Transverse colon (tissue), 4 donors: ENCODE results near the gene CACNA1G. TPM values are rescaled to one million over a fixed set of nuclear protein-coding genes. Genes with fewer than 3 reads are reported as not detected.

Source experiments
- DNase-seq: peaks from one replicate; pipeline ENCODE4 v3.0.0-alpha.2; 2019
- H3K27ac ChIP-seq, 4 donors: fragments of 200-600 bp; sonication (generic); 2 replicates each; pipeline ENCODE4 v1.5.1; 2016 to 2018; ENCODE audit warnings: inconsistent platforms in 4 of 4
- H3K27me3 ChIP-seq: fragments of 200-600 bp; sonication (generic); 2 replicates; pipeline ENCODE4 v1.5.1; 2017; ENCODE audit warnings: inconsistent platforms
- H3K36me3 ChIP-seq, 4 donors: fragments of 200-600 bp; sonication (generic); 2 replicates each; pipeline ENCODE4 v1.5.1; 2017 to 2019; ENCODE audit warnings: inconsistent platforms in 4 of 4
- H3K4me1 ChIP-seq, 4 donors: fragments of 200-600 bp; sonication (generic); 2 replicates each; pipeline ENCODE4 v1.5.1; 2017 to 2020; ENCODE audit warnings: inconsistent platforms in 4 of 4
- H3K4me3 ChIP-seq, 4 donors: fragments of 200-600 bp; sonication (generic); 1 replicate in 1 of 4; 2 replicates in 3 of 4; pipeline versions ENCODE4 v1.5.1 to v1.6.1; 2017 to 2019; ENCODE audit warnings: inconsistent platforms in 4 of 4
- H3K9me3 ChIP-seq, 2 donors: fragments of 200-600 bp; sonication (generic); 2 replicates each; pipeline ENCODE4 v1.5.1; 2017 to 2019; ENCODE audit warnings: inconsistent platforms in 2 of 2
- EP300 ChIP-seq: sonication (generic); formaldehyde crosslinking; IDR thresholded peaks from one replicate; pipeline ENCODE4 v1.6.1; 2017; ENCODE audit warnings: antibody characterized with exemption, low read depth
- POLR2A ChIP-seq: fragments of 450-650 bp; IDR thresholded peaks from one replicate; pipeline ENCODE4 v1.6.1; 2016; ENCODE audit warnings: antibody characterized with exemption, mild to moderate bottlenecking, moderate library complexity
- POLR2AphosphoS5 ChIP-seq, 3 donors: sonication (generic); formaldehyde crosslinking; IDR thresholded peaks; one replicate each; pipeline ENCODE4 v1.6.1; 2016; ENCODE audit warnings: antibody characterized with exemption in 3 of 3
- WGBS, 2 donors: methylation state at CpG; one replicate each; pipeline ENCODE4 v1.1.5; 2018; ENCODE audit warnings: low coverage in 1 of 2; 5-methylcytosine and 5-hydroxymethylcytosine counted together
- in situ Hi-C, 4 donors: fragments of 200-750 bp; cut with MboI; loops; one replicate each; pipeline versions ENCODE4 v1.15.0 to v1.15.1; 2017; ENCODE audit warnings: low sequenced_read_pairs in 3 of 4, low pct_ligation_motif_present in 1 of 4, low pct_unique_long_range_greater_than_20kb in 1 of 4
- intact Hi-C: fragments of 100-400 bp; cut with DNase I; formaldehyde crosslinking; loops from one replicate; pipeline ENCODE4 v1.15.1; 2023; ENCODE audit warnings: low total_unique reads
- total RNA-seq, 4 donors: library from RNA; depleted of rRNA; stranded (reverse); fragments of >200 nt; gene quantifications; one replicate each; pipeline ENCODE4 v1.1.0, GENCODE V29; 2016
- TF ChIP-seq, protein P1 (sequence below), 5 experiments: fragments of 200-600 bp in 3 of 5; fragments of 450-650 bp in 2 of 5; sonication (generic) in 3 of 5; IDR thresholded peaks; 1 replicate in 2 of 5; 2 replicates in 3 of 5; pipeline ENCODE4 v1.5.1; 2016 to 2017; ENCODE audit warnings: antibody characterized with exemption in 5 of 5, inconsistent platforms in 3 of 5, mild to moderate bottlenecking in 2 of 5, moderate library complexity in 1 of 5

CACNA1G gene
- total RNA-seq, 4 donors from 2014 or later, result 0.14 TPM; not detected in 3

DNA sequence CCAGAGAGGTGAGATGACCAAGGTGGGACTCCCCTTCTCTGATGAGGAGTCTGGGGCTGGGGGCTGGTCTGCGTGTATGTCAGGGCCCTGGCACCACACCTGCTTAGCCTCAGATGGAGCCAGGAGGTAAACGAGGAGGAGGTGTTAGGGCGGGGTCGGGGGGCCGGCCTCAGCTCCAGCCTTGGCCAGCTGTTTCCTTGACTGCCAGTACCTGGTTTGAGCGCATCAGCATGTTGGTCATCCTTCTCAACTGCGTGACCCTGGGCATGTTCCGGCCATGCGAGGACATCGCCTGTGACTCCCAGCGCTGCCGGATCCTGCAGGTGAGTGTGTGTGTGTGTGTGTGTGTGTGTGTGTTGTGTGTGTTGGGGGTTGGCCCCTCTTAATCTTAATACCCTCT is 8.1 kb downstream of the CACNA1G start:
- Histone ChIP-seq H3K27me3 (peaks cover 39% of the 10 kb centered on the region), H3K9me3 (no peaks in the 10 kb centered on the region), H3K27ac (no peak overlapping the region), H3K36me3 (no peaks in the 10 kb centered on the region), H3K4me1 (peaks cover 0 to 14% (median 4%) of the 10 kb centered on the region in 4 donors), H3K4me3 (no peak overlapping the region)
- TF ChIP-seq, protein P1, sequence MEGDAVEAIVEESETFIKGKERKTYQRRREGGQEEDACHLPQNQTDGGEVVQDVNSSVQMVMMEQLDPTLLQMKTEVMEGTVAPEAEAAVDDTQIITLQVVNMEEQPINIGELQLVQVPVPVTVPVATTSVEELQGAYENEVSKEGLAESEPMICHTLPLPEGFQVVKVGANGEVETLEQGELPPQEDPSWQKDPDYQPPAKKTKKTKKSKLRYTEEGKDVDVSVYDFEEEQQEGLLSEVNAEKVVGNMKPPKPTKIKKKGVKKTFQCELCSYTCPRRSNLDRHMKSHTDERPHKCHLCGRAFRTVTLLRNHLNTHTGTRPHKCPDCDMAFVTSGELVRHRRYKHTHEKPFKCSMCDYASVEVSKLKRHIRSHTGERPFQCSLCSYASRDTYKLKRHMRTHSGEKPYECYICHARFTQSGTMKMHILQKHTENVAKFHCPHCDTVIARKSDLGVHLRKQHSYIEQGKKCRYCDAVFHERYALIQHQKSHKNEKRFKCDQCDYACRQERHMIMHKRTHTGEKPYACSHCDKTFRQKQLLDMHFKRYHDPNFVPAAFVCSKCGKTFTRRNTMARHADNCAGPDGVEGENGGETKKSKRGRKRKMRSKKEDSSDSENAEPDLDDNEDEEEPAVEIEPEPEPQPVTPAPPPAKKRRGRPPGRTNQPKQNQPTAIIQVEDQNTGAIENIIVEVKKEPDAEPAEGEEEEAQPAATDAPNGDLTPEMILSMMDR (IDR thresholded peaks at IDR 0.05), result no peak
- TF ChIP-seq EP300 (no peak), POLR2A (no peak), POLR2AphosphoS5 (IDR thresholded peaks at IDR 0.05) (no peak)
- no peak for DNase-seq
- intact Hi-C loops (no loop called here), in situ Hi-C loops (no loop called here)
- WGBS, 2 donors, result 81% methylated on average over 12 of the region's 12 CpGs; no CpG with 5 or more reads in 1 of the 2 donors

DNA sequence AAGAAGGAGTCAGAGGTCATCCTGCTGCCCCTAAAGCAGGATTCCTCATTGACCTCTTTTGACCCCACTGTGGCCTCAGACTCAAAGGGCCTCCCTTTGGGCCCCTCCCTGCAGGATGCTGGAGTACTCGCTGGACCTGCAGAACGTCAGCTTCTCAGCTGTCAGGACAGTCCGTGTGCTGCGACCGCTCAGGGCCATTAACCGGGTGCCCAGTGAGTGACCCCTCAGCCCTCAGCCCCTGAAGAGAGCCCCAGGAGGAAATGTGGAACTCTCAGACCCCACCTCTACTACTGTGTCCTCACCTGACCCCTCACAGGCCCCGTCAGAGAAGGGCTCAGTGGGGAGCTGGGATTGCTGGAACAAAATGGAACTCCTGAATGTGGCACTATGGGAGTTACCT is 9.1 kb downstream of the CACNA1G start:
- in situ Hi-C loops, result no loop called here
- Histone ChIP-seq H3K27ac (no peak overlapping the region), H3K27me3 (peaks cover 31% of the 10 kb centered on the region), H3K4me3 (no peak overlapping the region), H3K9me3 (no peaks in the 10 kb centered on the region), H3K36me3 (no peaks in the 10 kb centered on the region), H3K4me1 (peaks cover 0 to 11% (median 4%) of the 10 kb centered on the region in 4 donors)
- intact Hi-C loops, result no loop called here
- 80% methylated on average over 7 of the region's 7 CpGs; no CpG with 5 or more reads in 1 of the 2 donors for WGBS, 2 donors
- DNase-seq, result no peak
- TF ChIP-seq, protein P1 (IDR thresholded peaks at IDR 0.05), result no peak
- TF ChIP-seq POLR2A (no peak), EP300 (no peak), POLR2AphosphoS5 (IDR thresholded peaks at IDR 0.05) (no peak)

DNA sequence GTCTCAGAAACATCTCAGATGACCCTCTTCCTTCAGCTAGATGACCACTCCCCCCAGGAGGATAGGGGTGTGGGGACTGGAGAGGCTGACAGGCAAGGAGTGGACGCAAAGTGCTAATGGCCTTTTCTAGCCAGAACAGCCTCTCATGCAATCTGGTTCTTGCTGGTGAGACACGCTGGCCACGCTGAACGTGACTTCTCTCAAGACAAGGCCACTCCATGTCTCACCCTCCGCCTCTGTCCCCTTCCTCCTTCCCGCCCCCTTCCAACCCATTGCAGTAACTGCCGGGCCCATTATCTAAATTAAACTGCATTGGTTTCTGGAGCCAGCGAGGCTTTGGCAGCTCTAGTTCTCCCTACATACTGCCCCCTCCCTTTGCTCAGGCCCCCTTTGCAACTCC is 9.5 kb downstream of the CACNA1G start:
- DNase-seq, result no peak
- Histone ChIP-seq H3K4me1 (peaks cover 0 to 6% (median 1%) of the 10 kb centered on the region in 4 donors), H3K4me3 (no peak overlapping the region), H3K27me3 (peaks cover 27% of the 10 kb centered on the region), H3K27ac (no peak overlapping the region), H3K36me3 (no peaks in the 10 kb centered on the region), H3K9me3 (no peaks in the 10 kb centered on the region)
- in situ Hi-C loops, result no loop called here
- 85% methylated on average over 8 of the region's 8 CpGs; no CpG with 5 or more reads in 1 of the 2 donors for WGBS, 2 donors
- intact Hi-C loops, result no loop called here
- TF ChIP-seq POLR2AphosphoS5 (IDR thresholded peaks at IDR 0.05) (no peak), POLR2A (no peak), EP300 (no peak)
- TF ChIP-seq, protein P1 (IDR thresholded peaks at IDR 0.05), result no peak

DNA sequence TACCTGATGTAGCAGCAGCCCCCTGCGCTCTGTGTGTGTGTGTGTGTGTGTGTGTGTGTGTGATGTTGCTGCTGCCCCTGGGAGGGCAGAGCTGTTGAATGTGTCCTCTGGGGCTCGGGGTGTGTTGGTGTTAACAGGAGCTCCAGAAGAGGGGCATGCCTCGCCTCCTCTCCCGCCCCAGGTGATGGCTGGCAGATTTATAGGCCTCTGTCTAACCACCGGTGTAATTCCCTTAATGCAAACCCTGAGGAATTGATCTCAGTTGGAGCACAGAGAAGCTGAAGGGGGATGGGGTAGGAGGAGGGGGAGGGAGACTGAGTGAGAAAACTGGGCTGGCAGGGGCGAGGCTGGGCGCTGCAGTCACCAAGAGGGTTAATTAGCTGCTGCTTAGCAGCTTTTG is 10.0 kb downstream of the CACNA1G start:
- no peak overlapping the region for H3K4me3 ChIP-seq
- H3K27me3 ChIP-seq, result peaks cover 22% of the 10 kb centered on the region
- DNase-seq, result no peak
- no peaks in the 10 kb centered on the region for H3K9me3 ChIP-seq
- in situ Hi-C loops, result no loop called here
- no peak overlapping the region for H3K27ac ChIP-seq
- peaks cover 0 to 1% (median 0%) of the 10 kb centered on the region in 4 donors for H3K4me1 ChIP-seq
- WGBS, 2 donors, result 68 to 73% methylated on average over 4 to 7 of the region's 7 CpGs
- no peaks in the 10 kb centered on the region for H3K36me3 ChIP-seq
- no peak for TF ChIP-seq EP300
- intact Hi-C loops, result no loop called here

DNA sequence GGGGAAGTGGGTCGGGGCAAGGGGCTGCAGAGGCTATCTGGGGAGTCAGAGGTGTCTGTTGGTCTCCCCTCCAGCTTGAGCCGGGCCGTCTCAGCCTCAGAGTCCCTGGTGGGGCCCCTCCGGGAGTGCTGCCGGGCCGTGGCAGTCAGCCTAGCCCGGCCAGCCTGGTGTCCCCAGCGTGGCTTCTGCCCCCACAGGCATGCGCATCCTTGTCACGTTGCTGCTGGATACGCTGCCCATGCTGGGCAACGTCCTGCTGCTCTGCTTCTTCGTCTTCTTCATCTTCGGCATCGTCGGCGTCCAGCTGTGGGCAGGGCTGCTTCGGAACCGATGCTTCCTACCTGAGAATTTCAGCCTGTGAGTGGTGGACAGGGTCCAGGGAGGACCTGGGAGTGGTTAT is 11.2 kb downstream of the CACNA1G start:
- TF ChIP-seq POLR2AphosphoS5 (IDR thresholded peaks at IDR 0.05) (no peak), EP300 (no peak)
- Histone ChIP-seq H3K9me3 (no peaks in the 10 kb centered on the region), H3K27ac (no peak overlapping the region), H3K36me3 (no peaks in the 10 kb centered on the region), H3K4me1 (no peaks in the 10 kb centered on the region), H3K27me3 (peaks cover 10% of the 10 kb centered on the region), H3K4me3 (no peak overlapping the region)
- intact Hi-C loops (loop anchor here (2.0 kb wide), 1 partner anchor 31 kb away; no protein-coding TSS in a partner anchor), in situ Hi-C loops (no loop called here)
- no peak for DNase-seq
- WGBS, 2 donors, result 84% methylated on average over 19 of the region's 19 CpGs; no CpG with 5 or more reads in 1 of the 2 donors
